HG02763 (cell line): ENCODE measurements around the gene COQ9.
"Not testable (repeated sequence)": the region's sequence is repeated elsewhere in the genome, so short reads cannot be mapped to it uniquely, and the experiment has no call there.

Experiments
- ATAC-seq: cut with Tn5 transposase; IDR thresholded peaks from one replicate; pipeline ENCODE4 v1.9.1; 2021; ENCODE audit warnings: mild to moderate bottlenecking, moderate library complexity; ENCODE audit not compliant: unreplicated experiment

Gene COQ9, protein sequence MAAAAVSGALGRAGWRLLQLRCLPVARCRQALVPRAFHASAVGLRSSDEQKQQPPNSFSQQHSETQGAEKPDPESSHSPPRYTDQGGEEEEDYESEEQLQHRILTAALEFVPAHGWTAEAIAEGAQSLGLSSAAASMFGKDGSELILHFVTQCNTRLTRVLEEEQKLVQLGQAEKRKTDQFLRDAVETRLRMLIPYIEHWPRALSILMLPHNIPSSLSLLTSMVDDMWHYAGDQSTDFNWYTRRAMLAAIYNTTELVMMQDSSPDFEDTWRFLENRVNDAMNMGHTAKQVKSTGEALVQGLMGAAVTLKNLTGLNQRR

GRCh38 chr16:57447186-57447962 lies at the start of gene COQ9, which contains the start of gene CIAPIN1:
Gene COQ9, plus strand, starts transcription at chr16:57447479. Its CDS starts 27 bp downstream, at chr16:57447506.
Gene CIAPIN1, minus strand, starts transcription at chr16:57447385. Its CDS starts 6,457 bp downstream, at chr16:57440928.
- peak; percentile 97 for ATAC-seq

DNA sequence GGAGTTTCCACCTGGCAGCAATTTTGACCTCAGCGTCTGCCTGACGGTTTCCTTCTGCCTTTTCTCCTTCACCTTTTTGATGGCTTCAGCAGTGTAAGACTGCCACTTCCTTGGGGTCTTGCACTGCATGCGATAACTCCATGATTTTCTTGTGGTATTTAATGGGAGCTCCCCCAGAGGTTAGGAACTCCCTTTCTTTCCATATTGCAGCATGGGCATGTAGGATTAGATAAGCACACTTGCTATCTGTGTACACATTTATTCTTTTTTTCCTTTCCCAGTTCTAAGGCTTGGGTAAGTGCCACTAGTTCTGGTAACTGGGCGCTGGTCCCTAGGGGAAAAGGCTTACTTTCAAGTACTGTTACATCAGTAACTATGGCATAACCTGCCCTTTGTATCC lies 49.8 kb upstream of the COQ9 start:
- not testable (repeated sequence) for ATAC-seq

DNA sequence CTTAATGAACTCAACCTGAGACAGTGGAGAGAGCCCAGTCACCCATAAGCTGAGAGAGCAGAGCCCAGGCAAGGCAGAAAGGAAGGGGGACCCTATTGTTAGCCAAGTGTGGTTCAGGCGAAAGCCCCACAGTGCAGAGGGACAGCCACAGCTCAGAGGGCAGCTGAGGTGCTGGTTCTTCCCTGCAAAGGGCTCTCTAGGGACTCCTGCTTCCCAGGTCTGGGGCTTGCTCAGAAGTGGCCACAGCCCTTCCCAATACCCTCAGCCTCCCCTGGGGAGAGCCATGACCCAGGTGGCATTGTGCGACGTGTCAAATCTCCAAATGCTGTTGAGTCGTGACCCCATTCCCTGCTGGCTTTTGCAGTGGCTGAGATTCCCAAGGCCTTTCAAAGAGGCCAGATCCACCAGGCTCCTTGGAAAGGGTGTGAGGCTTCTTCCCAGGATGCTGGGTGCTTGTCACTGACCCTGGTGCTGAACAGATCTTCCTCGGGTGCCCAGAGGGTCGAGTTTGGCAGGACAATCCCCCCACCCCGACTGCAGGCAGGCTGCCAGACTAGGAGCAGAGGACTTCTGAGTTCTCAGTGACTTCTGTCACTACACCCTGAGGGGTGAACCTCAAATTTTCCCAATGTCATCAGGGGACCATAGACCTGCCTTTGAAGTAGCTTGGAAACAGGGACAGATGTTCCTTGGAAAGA lies 45.2 kb upstream of the COQ9 start:
- no peak for ATAC-seq

- ATAC-seq = no peak
Measured at GRCh38 chr16:57403965-57404817, 43.1 kb upstream of the COQ9 start, which contains the start of gene CCL17. Gene CCL17, plus strand, starts transcription at chr16:57404767. Its CDS starts 9,166 bp downstream, at chr16:57413933.

DNA sequence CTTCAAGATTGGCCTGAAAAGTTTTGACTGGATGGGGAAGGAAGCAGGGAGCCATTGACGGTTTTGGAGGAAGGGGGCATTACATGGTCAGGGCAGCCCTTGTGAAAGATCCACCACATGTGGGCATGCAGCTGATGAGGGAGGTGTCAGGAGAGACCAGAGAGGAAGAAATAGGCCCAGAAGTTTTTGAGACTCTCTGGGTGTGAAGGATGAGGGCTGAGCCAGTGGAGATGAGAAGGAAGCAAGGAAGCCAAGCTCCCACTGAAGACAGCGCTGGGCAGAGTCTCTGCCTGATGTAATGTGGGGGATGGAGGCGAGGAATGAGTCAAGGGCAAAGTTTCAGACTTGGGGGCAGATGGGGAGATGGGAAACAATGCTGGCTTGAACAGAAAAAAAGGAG lies 42.2 kb upstream of the COQ9 start:
- ATAC-seq = no peak

DNA sequence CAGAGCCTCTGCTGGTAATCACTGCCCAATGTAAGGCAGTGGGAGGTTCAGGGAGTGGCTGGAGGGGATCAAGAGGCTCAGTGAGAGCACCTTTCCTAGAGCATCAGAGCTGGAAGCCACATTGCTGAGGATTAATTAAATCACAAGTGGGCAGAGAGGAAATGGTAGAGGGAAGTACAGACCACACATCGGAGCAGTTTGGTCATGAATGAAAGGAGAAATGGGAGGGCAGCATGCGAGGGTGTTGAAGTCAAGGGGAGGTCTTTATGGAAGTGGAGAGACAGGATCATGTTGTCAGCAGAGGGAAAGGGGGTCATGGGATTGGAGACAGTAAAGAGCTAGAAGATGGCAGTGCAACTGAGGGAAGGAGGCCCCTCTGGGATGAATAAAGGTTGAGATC lies 40.4 kb upstream of the COQ9 start:
- no peak for ATAC-seq

DNA sequence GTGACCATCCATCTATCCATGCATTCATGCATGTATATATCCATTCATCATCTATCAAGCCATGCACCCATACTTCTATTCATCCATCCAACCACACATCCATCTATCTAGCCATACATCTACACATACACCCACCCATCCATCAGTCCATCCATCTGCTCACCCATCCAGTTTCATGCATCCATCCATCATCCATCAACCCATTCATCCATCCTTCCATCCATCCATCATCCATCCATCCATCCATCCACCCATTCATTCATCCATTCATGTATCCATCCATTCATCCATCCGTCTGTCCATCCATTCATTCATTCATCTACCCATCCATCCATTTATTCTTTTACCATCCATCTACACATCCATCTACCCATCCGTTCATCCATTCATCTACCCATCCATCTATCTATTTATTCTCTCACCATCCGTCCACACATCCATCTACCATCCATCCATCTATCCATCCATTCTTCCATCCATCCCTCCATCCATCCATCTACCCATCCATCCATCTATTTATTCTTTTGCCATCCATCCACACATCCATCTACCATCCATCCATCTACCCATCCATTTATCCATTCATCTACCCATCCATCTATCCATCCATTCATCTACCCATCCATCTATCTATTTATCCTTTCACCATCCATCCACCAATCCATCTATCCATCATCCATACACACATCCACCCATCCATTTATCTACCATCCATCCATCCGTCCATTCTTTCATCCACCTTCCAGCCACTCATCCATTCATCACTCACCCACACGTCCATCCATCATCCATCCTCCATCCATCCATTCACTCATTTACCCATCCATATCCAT lies 39.5 kb upstream of the COQ9 start:
- ATAC-seq = no peak

DNA sequence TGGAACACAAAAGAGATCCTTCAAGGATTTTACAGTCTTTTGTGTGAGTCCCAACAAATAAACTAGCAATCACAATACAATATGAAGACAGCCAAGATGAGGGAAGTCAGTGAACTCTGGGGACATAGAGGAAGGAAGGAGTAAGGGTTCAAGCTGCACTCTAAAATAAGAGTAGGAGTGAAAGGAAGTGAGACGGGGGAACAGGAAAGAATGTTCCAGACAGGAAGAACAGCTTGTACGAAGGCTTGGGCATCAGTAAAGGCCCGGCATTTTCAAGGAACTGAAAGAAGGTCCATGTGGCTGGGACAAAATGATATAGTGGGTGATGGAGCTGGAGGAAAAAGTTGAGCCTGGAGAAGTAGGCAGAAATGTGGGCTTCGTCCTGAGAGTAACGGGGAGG lies 38.2 kb upstream of the COQ9 start:
- no peak for ATAC-seq

DNA sequence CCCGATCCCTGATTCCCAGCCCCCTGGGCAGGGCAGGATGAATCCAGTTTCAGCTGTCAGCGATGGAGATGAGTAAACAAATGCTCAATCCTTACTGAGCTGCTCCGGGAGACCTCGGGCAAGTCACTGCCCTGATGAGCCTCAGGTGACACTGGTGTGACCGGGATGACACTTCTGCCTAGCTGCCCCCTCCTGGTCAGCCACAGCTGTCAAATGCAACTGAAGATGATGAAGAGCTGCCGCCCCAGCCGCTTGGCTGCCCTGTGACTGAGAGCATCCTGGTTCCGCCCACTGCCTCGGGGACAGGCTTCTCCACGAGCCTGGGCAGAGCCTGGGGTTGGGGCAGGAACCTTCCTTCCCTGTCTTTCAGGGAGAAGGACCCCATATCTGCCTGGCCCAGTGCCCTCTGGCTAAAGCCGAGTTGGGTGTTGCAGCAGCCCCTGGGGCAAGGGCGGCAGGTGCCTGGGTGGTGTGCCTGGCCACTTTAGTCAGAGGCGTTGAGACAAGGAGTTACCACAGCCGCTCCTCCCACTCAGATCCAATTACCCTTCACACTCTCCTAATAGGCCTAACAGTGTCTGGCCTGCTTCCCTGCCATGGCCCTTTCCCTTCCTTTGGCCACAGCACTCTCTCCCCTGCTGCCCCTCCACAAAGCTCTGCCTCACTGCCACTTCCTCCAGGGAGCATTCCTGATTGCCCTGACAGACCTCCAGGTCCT lies 37.2 kb upstream of the COQ9 start:
- no peak for ATAC-seq

GRCh38 chr16:57411362-57411976 lies 35.8 kb upstream of the COQ9 start:
- no peak for ATAC-seq

DNA sequence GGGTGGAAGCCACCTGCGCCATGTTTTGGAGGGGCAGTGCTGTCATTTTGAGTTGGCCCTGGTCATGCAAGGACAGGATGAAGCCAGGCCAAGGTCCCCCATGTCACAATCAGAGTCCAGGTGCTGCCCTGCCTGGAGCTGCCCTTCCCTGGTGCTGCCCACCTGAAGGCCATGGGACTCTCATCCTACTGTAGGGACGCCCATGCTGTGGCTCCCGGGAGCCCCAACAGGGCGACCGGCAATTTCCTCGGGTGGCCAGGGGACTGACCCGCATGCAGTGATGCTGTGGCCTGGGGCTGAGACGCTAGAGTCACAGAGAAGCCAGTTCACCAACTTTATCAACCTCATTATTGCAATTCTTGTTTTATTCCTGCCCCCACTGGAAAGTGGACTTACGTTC lies 34.7 kb upstream of the COQ9 start:
- no peak for ATAC-seq

- ATAC-seq = peak; percentile 60
Measured at GRCh38 chr16:57413301-57413730, 34.0 kb upstream of the COQ9 start.

DNA sequence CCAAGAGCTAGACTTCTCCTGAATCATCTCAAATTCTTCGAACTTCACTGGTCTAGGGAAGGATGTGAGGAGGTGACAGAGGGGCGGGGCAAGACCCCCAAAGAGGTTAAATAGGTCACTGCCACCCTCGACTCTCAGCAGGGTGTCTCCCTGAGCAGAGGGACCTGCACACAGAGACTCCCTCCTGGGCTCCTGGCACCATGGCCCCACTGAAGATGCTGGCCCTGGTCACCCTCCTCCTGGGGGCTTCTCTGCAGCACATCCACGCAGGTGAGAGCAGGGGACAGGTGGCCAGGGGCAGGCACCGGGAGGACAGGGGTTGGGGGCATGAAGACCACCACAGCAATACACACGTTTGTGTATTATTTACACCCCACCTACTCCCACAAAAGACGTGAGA lies 33.5 kb upstream of the COQ9 start:
- no peak for ATAC-seq

- no peak for ATAC-seq
Measured at GRCh38 chr16:57416084-57416483, 31.2 kb upstream of the COQ9 start.

- ATAC-seq = no peak
Measured at GRCh38 chr16:57419506-57419905, 27.8 kb upstream of the COQ9 start.

- ATAC-seq = no peak
Measured at GRCh38 chr16:57422026-57422944, 25.0 kb upstream of the COQ9 start.

DNA sequence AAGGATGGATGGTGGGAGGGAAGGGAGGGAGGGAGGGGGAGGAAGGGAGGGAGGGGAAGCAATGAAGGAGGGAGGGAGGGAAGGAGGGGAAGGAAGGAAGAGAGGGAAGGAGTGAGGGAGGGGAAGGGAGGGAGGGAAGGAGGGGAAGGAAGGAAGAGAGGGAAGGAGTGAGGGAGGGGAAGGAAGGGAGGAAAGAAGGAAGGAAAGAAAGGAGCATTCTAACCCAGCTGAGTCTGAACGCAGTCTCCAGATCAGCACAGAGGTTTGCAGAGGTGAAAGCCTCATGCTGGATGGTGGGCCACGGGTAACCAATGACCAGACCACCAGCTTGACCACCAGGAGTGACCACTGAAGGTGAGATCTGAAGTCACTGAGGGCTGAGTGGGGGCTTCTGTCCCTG lies 24.1 kb upstream of the COQ9 start:
- no peak for ATAC-seq

- ATAC-seq = no peak
Measured at GRCh38 chr16:57424583-57424982, 22.7 kb upstream of the COQ9 start.
